GM12875 (cell line): ENCODE measurements around the gene CBLB.

Experiments used
- H3K4me3 ChIP-seq: one replicate; pipeline ENCODE4 v1.5.1; 2011; ENCODE audit warnings: low read depth, low read length, control low read depth
- CTCF ChIP-seq: IDR thresholded peaks from 2 replicates; pipeline ENCODE4 v1.5.1; 2011; ENCODE audit warnings: low read depth, mild to moderate bottlenecking, control low read depth, inconsistent platforms, low read length, moderate library complexity, borderline replicate concordance; ENCODE audit not compliant: insufficient read depth

The CBLB gene

DNA sequence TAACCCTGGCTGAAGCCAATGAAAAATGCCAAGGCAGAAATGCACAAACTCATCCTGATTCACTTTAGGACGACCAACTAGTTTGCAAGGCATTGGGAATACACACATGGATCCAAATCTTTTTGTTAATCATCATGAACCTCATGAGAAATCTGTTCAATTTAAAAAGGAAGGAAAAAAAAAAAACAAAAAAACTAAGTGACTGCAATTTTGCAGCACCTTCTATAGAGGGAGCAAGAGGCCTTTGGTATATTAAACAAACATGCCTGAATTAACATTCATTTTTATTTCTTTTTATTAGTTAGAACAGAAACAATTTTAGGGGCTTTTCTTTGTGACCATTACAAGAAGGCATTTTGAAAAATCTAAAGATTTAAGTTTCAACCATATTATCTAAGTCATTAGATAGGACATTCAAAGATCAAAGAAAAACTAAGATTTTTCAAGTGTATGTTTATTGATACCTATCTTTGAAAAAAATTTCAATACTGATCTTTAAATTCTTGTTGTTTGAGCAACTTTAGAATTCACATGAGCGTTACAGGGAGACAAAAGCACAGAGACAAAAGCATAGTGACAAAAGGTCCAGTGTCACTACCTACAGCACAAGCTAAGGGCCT, 182.4 kb downstream of the CBLB start:
- no peak overlapping the region for H3K4me3 ChIP-seq
- peak; percentile 44; the same call in 1 of the 2 replicates for TF ChIP-seq CTCF

DNA sequence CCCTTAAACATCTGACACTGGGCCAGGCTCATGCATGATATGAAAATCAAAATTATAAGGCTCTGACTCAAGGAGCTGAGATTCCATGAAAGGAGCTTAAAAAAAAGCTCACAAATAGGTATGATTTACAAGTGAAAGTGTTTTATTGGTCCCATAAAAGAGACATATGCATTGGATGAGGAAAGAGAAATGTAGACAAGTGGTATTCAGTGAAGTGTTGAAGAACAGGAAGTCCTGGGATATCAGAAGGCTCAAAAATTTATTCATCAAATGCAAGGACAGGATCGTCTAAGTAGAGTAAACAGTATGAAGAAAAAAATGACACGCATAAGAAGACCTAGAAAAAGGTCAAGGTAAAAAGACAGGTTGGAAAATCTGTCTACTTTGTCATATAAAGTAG, 188.9 kb downstream of the CBLB start:
- no peak for TF ChIP-seq CTCF
- H3K4me3 ChIP-seq = no peak overlapping the region

DNA sequence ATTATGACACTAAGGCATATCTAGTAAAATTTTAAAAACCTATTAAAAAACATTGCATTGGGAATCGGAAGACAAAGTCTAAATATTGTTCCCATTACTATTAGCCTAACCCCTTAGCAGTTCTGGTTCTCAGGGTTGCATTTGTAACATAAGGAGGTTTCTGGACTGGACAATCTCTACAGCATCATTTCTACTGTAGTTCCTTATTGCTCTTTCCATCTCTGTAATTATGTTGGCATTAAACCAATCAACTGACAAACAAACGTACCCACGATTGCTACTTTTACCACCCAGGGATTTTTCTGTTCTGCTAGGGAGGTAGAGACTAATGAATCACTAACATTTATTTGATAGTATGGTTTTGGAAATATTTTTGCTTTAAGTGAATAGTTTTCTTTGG, 190.8 kb downstream of the CBLB start:
- TF ChIP-seq CTCF = no peak
- no peak overlapping the region for H3K4me3 ChIP-seq

- H3K4me3 ChIP-seq = no peak overlapping the region
- no peak for TF ChIP-seq CTCF
These were observed 192.1 kb downstream of the CBLB start for GRCh38 chr3:105676621-105677300.

GRCh38 chr3:105674437-105675065, 194.3 kb downstream of the CBLB start:
- H3K4me3 ChIP-seq = no peak overlapping the region
- TF ChIP-seq CTCF = no peak

DNA sequence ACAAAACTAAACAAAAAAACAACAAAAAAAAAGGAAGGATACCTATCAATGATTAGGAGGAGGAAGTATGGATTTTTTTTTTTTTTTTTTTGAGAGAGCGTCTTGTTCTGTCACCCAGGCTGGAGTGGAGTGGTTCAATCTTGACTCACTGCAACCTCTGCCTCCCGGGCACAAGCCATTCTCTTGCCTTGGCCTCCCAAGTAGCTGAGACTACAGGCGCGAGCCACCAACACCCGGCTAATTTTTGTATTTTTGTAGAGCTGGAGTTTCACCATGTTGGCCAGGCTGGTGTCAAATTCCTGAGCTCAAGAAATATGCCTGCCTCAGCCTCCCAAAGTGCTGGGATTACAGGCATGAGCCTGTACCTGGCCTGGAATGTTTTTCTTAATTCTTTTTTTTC, 195.8 kb downstream of the CBLB start:
- TF ChIP-seq CTCF = no peak
- H3K4me3 ChIP-seq = no peak overlapping the region

- H3K4me3 ChIP-seq = no peak overlapping the region
- no peak for TF ChIP-seq CTCF
These were observed 206.5 kb downstream of the CBLB start for GRCh38 chr3:105662306-105662705.
